ENCODE results near the gene PHACTR3. TPM values are rescaled to one million over a fixed set of nuclear protein-coding genes. Genes with fewer than 3 reads are reported as not detected.

The PHACTR3 gene
- total RNA-seq, 2 experiments from 2014 or later, result not detected

- Mint-ChIP-seq H3K27me3 (peaks cover 6% of the 10 kb centered on the region), H3K36me3 (ENCODE audit: low read depth) (no peaks in the 10 kb centered on the region), H3K27ac (no peak overlapping the region), H3K9me3 (no peaks in the 10 kb centered on the region), H3K4me3 (no peak overlapping the region), H3K4me1 (no peaks in the 10 kb centered on the region)
- no peak for DNase-seq
- CTCF ChIA-PET, result no interaction called here
- POLR2A ChIA-PET, result no interaction called here
These were observed 186.0 kb downstream of the PHACTR3 start for GRCh38 chr20:59790346-59790745.

DNA sequence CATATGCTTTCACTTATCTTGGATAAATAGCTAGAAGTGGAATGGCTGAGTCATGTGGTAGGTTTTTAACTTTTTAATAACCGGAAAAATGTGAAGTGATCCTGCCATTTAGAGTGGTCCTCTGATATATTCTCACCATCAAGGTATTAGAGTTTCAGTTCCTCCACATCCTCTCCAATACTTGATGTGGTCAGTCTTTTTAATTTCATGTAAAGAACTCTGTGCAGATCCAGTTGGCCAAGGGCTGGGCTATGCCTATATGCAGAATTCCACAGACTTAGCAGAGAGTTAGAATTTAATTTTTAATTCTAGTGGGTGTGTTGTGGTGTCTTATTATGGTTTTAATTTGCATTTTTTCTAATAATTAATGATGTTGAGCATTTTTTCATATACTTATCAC, 188.0 kb downstream of the PHACTR3 start:
- ChIA-PET CTCF (no interaction called here), POLR2A (no interaction called here)
- no peak overlapping the region for H3K27ac Mint-ChIP-seq
- no peak for DNase-seq
- no peaks in the 10 kb centered on the region for H3K4me1 Mint-ChIP-seq
- H3K27me3 Mint-ChIP-seq, result peaks cover 20% of the 10 kb centered on the region
- no peaks in the 10 kb centered on the region for H3K36me3 Mint-ChIP-seq (ENCODE audit: low read depth)
- H3K4me3 Mint-ChIP-seq, result no peak overlapping the region
- peaks cover 13% of the 10 kb centered on the region for H3K9me3 Mint-ChIP-seq

- ChIA-PET CTCF (no interaction called here), POLR2A (no interaction called here)
- Mint-ChIP-seq H3K36me3 (ENCODE audit: low read depth) (no peaks in the 10 kb centered on the region), H3K27ac (no peak overlapping the region), H3K9me3 (peaks cover 13% of the 10 kb centered on the region), H3K27me3 (peaks cover 22% of the 10 kb centered on the region), H3K4me3 (no peak overlapping the region), H3K4me1 (no peaks in the 10 kb centered on the region)
- DNase-seq, result no peak
These were observed 190.2 kb downstream of the PHACTR3 start for GRCh38 chr20:59794555-59794954.

GRCh38 chr20:59800309-59800708, 196.0 kb downstream of the PHACTR3 start:
- CTCF ChIA-PET, result no interaction called here
- peaks cover 20% of the 10 kb centered on the region for H3K9me3 Mint-ChIP-seq
- H3K4me1 Mint-ChIP-seq, result no peaks in the 10 kb centered on the region
- H3K27ac Mint-ChIP-seq, result no peak overlapping the region
- no peak for DNase-seq
- POLR2A ChIA-PET, result no interaction called here
- peaks cover 23% of the 10 kb centered on the region for H3K27me3 Mint-ChIP-seq
- no peak overlapping the region for H3K4me3 Mint-ChIP-seq
- H3K36me3 Mint-ChIP-seq (ENCODE audit: low read depth), result no peaks in the 10 kb centered on the region

- DNase-seq, result no peak
- Mint-ChIP-seq H3K27ac (no peak overlapping the region), H3K9me3 (peaks cover 9% of the 10 kb centered on the region), H3K4me3 (no peak overlapping the region), H3K4me1 (no peaks in the 10 kb centered on the region), H3K36me3 (ENCODE audit: low read depth) (no peaks in the 10 kb centered on the region), H3K27me3 (peaks cover 12% of the 10 kb centered on the region)
- POLR2A ChIA-PET, result no interaction called here
- CTCF ChIA-PET, result interaction anchor here (1.6 kb wide), 1 partner anchor 12 kb away, joined by 4 read pairs; no protein-coding TSS in a partner anchor
These were observed 197.7 kb downstream of the PHACTR3 start for GRCh38 chr20:59802018-59802417.

GRCh38 chr20:59802471-59803221, 198.3 kb downstream of the PHACTR3 start:
- ChIA-PET CTCF (interaction anchor here (1.6 kb wide), 1 partner anchor 11 kb away, joined by 4 read pairs; no protein-coding TSS in a partner anchor), POLR2A (no interaction called here)
- Mint-ChIP-seq H3K27ac (no peak overlapping the region), H3K27me3 (peaks cover 7% of the 10 kb centered on the region), H3K4me1 (no peaks in the 10 kb centered on the region), H3K36me3 (ENCODE audit: low read depth) (no peaks in the 10 kb centered on the region), H3K4me3 (no peak overlapping the region), H3K9me3 (peaks cover 7% of the 10 kb centered on the region)
- DNase-seq, result no peak

DNA sequence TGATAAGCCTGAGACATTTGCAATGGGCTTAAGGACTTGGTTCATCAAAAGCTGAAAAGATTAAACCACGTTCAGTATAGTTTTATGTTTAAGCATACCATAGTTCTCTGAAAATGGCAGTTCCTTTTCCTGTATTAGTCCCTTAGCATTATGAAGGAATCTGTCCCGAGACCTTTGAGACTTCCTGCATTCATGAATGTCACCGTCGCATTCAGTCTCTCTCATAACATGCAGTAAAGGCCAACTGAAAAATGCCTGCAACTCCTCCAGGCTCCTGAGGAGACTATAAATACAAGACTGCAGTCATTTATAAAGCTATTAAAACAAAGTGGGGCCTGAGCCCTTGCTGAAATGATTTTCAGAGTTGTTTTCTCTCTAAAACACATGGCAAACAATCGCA, 200.0 kb downstream of the PHACTR3 start:
- ChIA-PET POLR2A (no interaction called here), CTCF (no interaction called here)
- no peak for DNase-seq
- Mint-ChIP-seq H3K27me3 (peaks cover 7% of the 10 kb centered on the region), H3K4me1 (no peaks in the 10 kb centered on the region), H3K36me3 (ENCODE audit: low read depth) (no peaks in the 10 kb centered on the region), H3K9me3 (peaks cover 7% of the 10 kb centered on the region), H3K4me3 (no peak overlapping the region), H3K27ac (no peak overlapping the region)

DNA sequence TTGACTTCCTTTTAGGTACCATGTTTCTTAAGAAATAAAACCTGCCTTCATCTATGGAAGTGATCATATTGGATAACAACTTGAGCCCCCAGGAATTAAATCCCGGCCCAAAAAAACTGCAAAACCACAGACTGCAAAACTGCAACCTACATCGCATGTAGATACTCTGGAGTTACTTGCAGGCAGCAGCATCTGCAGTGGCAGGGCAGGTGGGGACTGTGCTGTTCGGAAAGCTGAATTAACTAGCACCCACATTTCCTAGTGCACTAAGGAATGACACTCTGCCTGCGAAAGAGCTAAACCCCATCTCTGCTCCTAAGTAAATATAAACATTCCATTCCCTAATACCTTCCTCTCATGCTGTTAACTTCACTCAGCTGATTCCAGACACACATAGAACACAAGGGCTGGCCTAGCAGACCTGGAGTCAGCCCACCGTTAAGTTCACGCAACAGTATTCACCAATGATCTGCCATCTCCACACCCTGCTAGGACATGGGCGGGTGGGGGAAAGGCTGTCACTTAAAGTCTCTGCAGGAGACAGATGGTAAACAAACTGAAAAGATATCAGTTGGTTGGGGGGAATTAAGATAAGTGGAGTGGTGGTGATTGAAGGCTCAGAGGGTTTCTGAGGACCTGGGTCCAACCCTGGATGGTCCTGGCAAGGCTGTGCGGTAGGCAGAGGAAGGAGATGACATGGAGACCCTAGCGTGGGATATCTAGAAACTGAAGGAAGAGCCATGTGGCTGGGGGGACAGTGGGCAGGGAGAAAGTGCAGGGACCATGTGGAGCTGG, 200.7 kb downstream of the PHACTR3 start:
- ChIA-PET CTCF (no interaction called here), POLR2A (no interaction called here)
- no peak overlapping the region for H3K27ac Mint-ChIP-seq
- DNase-seq, result no peak
- H3K27me3 Mint-ChIP-seq, result peaks cover 4% of the 10 kb centered on the region
- H3K4me3 Mint-ChIP-seq, result no peak overlapping the region
- H3K4me1 Mint-ChIP-seq, result no peaks in the 10 kb centered on the region
- H3K9me3 Mint-ChIP-seq, result peaks cover 4% of the 10 kb centered on the region
- H3K36me3 Mint-ChIP-seq (ENCODE audit: low read depth), result no peaks in the 10 kb centered on the region

DNA sequence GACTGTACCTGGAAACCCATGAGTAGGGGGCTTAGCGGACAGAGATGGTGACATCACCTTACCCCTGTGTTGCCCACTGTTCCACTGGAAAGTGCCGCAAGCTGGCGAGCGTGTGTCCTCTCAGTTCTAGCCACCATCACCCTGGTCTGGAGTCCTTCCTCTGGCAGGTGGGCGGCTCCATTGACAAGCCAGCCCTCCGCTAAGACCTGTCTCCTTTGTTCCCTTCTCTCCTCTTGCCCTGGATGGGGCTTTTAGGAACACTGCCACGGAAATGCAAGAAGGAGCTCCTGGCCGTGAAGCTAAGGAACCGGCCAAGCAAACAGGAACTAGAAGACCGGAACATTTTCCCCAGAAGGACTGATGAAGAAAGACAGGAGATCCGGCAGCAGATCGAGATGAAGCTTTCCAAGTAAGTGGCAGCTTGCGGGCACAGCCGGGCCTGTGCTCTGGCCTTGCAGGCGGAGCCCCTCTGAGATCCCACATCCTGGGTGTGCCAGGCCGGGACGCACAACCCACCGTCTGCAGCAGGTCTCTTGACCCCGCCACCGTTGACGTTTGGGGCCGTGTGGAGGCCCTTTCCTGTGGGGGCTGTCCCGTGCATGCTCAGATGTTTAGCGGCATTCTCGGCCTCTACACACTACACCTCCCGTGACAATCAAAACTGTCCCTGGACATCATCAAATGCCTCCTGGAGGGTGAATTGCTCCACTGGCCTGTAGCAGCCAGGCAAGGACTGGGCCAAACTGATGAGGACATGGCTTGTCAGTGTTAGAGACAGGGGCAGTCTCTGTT, 201.6 kb downstream of the PHACTR3 start:
- Mint-ChIP-seq H3K27me3 (peaks cover 4% of the 10 kb centered on the region), H3K27ac (no peak overlapping the region), H3K4me3 (no peak overlapping the region), H3K9me3 (peaks cover 2% of the 10 kb centered on the region), H3K4me1 (no peaks in the 10 kb centered on the region), H3K36me3 (ENCODE audit: low read depth) (no peaks in the 10 kb centered on the region)
- ChIA-PET CTCF (no interaction called here), POLR2A (no interaction called here)
- DNase-seq, result no peak

DNA sequence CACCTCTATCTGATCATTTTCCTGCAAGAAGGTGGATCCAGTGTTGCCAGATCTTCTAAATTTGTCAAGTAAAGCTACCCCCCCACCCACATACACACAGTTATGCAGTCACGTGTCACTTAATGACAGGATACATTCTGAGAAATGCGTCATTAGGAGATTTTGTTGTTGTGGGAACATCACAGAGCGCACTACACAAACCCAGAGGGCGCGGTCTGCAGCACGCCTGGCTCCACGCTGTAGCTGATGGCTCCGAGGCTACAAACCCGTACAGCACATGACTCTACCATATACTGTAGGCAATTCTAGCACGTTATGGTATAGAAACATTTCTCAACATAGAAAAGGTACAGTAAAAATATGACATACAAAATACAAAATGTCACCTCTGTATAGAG, 202.2 kb downstream of the PHACTR3 start:
- H3K9me3 Mint-ChIP-seq, result no peaks in the 10 kb centered on the region
- no peaks in the 10 kb centered on the region for H3K4me1 Mint-ChIP-seq
- H3K27me3 Mint-ChIP-seq, result peaks cover 4% of the 10 kb centered on the region
- H3K36me3 Mint-ChIP-seq (ENCODE audit: low read depth), result no peaks in the 10 kb centered on the region
- H3K27ac Mint-ChIP-seq, result no peak overlapping the region
- ChIA-PET POLR2A (no interaction called here), CTCF (no interaction called here)
- no peak for DNase-seq
- no peak overlapping the region for H3K4me3 Mint-ChIP-seq

GRCh38 chr20:59807909-59808728, 203.8 kb downstream of the PHACTR3 start:
- Mint-ChIP-seq H3K4me1 (no peaks in the 10 kb centered on the region), H3K4me3 (no peak overlapping the region), H3K36me3 (ENCODE audit: low read depth) (no peaks in the 10 kb centered on the region), H3K9me3 (no peaks in the 10 kb centered on the region), H3K27me3 (peaks cover 4% of the 10 kb centered on the region), H3K27ac (no peak overlapping the region)
- ChIA-PET POLR2A (no interaction called here), CTCF (no interaction called here)
- DNase-seq, result no peak

DNA sequence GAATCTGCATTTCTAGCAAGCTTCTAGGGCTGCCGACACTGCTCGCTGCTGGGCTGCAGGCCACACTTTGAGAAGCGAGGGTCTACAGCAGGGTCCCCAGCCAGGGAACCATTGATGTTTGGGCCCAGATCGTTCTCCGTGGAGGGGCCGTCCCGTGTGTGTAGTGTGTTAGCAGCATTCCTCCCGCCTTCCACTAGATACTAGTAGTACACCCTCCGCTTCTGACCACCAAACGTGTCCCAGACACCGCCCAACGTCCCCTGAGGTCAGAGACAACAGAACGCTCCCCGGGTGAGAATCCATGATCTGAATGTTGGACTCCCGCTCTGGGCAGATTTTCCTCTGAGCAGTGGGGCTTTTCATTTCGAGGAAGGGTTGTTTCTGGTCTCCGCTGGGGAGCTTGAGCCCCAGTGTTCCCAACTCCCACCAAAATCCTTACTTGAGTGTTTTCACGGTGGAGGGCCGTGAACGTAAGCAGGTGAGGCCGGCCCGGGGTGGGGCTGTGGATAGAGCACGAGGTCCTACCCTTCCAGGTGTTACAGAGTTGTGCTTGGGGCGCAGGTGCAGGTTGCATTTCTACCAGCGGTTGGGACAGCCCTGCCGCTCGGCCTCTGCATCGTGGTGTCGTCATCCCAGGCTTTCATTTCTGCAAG, 204.5 kb downstream of the PHACTR3 start:
- Mint-ChIP-seq H3K4me3 (no peak overlapping the region), H3K27ac (no peak overlapping the region), H3K4me1 (no peaks in the 10 kb centered on the region), H3K27me3 (peaks cover 3% of the 10 kb centered on the region), H3K36me3 (ENCODE audit: low read depth) (no peaks in the 10 kb centered on the region), H3K9me3 (no peaks in the 10 kb centered on the region)
- ChIA-PET POLR2A (no interaction called here), CTCF (no interaction called here)
- no peak for DNase-seq

Measured in activated CD4-positive, alpha-beta T cell treated with anti-CD3 and anti-CD28 coated beads, Interleukin-2, amount 10 ng/mL, durations not matched to agents 7 days and 5 days (primary cell).